Measurements from ENCODE around the gene HLA-DQA2.
"Not testable (repeated sequence)": the region's sequence is repeated elsewhere in the genome, so short reads cannot be mapped to it uniquely, and the experiment has no call there.

The HLA-DQA2 gene

DNA sequence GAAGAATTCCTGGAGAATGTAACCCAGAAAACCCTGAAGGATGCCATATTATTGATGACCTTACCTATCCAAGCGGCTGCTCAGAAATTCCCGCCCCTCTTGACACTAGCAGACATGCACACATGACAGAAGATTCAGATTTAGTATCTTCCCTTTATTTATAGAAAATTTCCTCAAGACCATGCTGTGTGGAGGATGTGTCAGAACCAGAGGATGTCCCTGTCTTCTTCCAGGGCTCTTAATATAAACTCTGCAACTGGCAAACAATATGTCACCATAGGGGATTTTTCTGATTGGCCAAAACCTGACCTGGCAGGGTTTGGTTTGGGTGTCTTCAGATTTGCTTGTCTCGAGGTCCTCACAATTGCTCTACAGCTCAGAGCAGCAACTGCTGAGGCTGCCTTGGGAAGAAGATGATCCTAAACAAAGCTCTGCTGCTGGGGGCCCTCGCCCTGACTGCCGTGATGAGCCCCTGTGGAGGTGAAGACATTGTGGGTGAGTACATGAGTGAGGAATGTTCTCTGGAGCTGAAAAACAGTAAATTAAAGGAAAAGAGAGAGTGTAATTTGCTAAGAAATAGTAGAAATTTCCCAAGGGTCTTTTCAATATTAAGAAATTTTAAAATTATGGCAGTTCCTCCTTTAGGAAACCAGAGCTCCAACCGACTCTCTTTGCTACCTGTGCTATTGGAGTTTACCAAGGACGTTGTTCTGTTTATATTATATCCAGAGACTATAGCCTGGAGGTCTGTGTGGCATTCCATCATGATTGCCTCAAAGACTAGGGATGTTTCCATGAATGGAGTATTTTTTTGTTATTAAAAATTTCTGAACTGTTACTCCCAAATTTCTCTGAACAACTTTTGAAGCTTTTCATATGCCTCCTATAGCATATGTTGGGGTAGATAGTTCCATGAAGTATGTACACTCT, at the start of gene HLA-DQA2:
Gene HLA-DQA2, plus strand, starts transcription at position 361 of the 930 bp plus-strand sequence. Its CDS starts 53 bp downstream, at position 414.
- DNase-seq (ENCODE audit: low read depth): no peak

DNA sequence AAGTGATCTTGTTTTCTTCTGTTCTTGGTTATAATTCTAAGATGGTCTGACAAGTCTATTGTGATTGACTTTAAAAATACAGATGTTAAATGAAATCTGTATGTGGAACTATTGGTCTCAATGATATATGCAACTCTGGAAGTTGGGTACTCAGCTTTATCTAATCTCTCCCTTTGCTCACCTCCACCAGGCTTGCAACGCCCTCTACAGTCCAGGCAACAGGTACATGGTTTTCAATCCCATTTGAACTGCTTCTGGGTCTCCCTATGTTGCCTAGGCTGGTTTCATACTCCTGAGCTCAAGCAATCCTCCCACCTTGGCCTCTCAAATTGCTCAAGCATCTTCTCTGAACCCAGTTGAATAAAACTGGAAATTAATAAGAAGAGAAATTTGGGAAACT, 49.2 kb upstream of the HLA-DQA2 start:
- peak; percentile 5 for DNase-seq (ENCODE audit: low read depth)

DNA sequence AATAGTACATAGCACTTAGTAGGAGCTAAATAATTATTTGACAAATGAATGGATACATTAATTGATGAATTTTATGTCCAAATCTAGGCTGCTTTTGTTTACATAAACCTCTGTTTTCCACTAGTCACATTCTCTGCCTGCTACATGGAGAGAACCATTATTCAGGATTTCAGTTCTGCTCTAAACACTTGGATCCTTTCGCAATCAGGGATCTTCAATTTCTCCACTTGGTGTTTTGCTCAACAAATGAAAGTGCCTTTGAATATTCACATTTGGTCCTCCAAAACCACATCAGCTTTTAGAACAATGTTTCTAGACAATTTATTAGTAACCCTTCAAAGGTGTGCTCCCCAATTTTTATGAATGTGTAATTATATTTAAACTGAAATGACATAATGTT, 44.2 kb upstream of the HLA-DQA2 start:
- DNase-seq (ENCODE audit: low read depth): no peak

DNA sequence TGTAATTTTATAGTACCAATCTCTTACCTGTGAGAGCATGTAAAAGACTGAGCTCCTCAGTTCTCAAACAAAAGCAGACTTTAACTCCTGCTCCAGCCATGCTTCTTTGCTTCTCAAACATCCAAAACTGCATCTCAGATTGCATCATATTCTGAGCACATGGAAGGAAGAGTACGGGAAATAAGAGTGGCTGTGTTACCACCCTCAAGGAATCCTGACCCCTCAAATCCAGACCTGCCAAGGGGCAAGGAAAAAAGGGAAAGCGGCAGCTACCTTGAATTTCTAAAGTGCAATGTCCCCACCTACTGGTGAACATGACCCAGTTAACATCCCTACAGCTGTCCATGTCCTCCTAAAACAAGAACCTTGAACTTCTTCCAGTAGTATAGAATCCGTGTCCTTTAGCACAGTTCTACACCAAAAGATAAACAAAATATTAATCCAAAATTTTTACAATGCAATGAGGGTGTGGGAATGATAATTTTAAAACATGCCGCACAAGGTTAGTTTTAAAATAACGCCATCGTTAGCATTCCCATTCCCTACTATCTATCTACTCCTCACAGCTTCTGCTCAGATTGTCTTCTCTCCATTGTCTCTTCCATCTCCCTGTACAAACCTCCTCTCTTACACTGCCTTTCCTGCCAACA, 40.7 kb upstream of the HLA-DQA2 start:
- no peak for DNase-seq (ENCODE audit: low read depth)

DNA sequence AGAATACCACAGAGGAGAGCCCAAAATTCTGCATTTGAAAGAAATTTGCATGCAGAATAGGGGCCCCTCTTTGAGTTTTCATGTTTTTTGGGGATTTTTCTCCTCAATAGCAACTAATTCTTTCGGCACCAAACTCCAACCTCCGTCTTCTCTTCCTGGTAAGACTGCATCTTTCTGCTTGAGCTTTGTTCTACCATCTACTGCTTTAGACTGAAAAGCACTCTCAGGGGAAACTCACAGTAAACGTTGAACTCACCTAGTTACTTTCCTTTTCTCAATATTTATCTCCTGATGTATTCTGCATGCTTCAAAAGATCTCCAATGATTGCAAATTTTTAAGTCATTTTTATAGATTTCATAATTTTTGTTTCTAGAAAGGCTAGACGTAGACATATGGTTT, 37.8 kb upstream of the HLA-DQA2 start:
- DNase-seq (ENCODE audit: low read depth): no peak

DNA sequence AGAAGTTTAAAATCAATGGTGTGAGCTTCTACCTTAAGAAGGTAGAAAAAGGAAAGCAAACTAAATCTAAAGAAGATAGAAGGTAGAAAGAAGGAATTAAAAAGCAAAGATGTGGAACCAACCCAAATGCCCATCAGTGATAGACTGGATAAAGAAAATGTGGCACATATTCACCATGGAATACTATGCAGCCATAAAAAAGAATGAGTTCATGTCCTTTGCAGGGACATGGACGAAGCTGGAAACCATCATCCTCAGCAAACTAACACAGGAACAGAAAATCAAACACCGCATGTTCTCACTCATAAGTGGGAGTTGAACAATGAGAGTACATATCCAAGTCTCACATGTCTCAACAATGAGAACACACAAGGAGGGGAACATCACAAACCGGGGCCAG, 36.0 kb upstream of the HLA-DQA2 start:
- not testable (repeated sequence) for DNase-seq (ENCODE audit: low read depth)

DNA sequence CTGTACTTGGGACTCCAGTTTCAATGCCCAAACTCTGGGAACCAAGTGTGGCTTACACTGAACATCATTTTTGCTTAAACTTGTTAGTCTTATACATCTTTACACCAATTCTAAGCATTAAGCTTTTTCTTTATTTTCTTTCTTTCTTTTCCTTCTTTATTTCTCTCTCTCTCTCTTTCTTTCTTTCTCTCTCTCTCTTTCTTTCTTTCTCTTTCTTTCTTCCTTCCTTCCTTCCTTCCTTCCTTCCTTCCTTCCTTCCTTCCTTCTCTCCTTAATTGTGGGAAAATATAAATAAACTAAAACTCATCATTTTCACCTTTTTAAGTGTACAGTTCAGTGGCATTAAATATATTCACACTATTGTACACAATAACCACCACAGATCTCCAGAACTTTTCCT, 31.6 kb upstream of the HLA-DQA2 start:
- DNase-seq (ENCODE audit: low read depth): no peak

DNA sequence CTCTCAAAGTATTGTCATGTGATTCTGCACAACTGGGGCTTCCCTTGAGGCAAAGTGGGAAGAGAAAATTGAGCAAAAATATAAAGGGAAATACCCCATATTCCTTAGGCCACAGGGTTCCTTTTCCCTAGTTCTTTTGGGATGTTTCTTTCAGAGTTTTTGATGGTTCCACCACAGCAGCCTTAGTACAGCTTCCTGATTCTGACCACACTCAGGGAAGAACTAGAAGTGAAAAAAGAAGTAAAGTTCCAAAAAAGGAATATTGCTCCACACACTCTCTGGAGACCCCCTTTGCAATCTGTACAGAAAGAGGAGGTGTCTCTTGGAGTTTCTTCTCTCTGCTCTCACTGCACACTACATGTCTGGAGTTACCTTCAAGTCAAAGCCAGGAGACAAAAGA, 27.9 kb upstream of the HLA-DQA2 start:
- no peak for DNase-seq (ENCODE audit: low read depth)

DNA sequence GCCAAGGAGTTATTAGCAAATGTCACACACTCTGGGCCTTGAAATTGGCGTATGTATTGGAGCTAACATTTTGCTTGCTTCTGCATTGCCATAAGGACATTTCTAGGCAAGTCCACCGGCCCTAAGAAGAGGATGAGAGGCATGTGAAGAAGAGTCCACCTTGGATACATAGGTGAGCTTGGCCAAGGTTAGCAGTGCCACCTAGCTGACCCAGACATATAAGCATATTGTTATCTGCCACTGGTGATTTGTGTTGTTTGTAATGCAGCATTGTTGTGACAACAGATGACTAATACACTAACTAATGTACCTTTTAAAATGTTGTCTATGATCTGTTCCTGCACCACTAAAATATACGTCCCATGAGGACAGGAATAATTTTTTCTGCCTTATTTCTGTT, 24.8 kb upstream of the HLA-DQA2 start:
- no peak for DNase-seq (ENCODE audit: low read depth)

DNA sequence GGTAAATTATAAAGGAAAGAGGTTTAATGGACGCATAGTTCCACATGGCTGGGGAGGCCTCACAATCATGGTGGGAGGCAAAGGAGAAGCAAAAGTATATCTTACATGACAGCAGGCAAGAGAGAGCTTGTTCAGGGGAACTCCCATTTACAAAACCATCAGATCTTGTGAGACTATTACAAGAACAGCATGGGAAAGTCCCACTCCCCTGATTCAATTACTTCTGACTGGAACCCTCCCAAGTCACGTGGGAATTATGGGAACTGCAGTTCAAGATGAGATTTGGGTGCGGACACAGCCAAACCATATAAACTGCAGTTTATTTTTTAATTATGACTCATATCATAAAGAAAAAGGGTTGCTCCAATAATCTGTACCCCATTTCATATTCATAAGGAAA, 22.3 kb upstream of the HLA-DQA2 start:
- DNase-seq (ENCODE audit: low read depth): no peak

DNA sequence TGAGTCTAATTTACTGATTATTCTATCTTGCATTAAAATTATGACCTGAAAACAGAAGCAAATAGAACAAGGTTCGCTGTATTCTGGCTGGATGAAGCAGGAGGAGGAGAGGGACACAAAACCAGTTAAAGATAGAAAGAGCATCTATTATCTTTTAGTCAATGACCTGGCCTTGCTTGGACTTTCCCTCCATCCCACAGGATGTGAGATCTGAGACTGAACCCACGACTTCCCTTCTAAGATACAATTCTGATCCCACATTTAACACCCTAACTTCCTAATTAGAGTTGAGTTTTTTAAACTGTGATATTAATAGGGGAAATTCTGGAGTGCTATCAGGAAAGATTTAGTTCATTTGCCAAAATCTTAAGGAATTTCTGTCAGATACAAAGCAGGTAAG, 3.1 kb upstream of the HLA-DQA2 start:
- no peak for DNase-seq (ENCODE audit: low read depth)

DNA sequence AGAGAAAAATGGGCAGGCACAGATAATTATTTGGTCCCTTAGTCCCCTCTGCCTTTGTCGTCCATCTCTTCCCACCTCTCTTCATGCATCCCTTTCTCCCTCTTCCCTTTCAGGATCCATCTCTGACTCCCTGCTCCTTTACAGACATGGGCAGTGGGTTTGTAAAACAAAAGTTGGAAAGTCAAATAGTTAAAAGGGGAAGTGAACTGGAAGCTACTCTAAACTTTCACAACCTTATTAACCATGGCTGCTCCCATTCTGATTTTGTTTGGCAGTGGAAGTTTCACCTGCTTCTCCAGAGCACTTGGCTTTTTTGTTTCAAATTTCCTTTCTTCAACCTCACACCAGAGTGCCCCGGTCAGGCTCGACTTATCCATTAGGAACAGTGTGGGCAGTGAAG, 1.2 kb downstream of the HLA-DQA2 start:
- DNase-seq (ENCODE audit: low read depth): no peak

DNA sequence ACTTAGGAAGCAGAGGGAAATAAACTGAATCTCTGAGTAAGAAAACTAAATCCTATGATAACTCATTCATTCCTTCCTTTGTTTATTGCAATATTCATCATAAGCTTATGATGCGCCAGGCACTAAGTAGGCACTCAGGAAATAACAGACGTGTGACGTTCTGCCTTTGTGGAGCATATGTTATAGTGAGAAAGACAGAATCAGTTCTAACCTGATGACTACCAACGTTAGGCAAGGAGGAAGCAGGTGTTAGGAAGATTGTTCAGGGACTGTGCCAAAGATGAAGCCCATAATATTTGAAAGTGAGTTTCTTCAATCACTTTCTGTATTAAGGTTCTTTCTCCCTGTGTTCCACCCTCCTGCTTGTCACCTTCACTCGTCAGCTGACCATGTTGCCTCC, 3.6 kb downstream of the HLA-DQA2 start:
- no peak for DNase-seq (ENCODE audit: low read depth)

DNA sequence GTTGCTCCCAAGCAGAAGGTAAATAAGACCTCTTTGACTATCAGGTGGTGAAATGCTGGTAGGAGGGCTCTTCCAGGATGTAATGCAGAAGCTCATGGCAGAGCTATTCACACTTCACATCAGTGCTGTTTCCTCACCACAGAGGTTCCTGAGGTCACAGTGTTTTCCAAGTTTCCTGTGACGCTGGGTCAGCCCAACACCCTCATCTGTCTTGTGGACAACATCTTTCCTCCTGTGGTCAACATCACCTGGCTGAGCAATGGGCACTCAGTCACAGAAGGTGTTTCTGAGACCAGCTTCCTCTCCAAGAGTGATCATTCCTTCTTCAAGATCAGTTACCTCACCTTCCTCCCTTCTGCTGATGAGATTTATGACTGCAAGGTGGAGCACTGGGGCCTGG, 4.5 kb downstream of the HLA-DQA2 start:
- DNase-seq (ENCODE audit: low read depth): not testable (repeated sequence)

DNA sequence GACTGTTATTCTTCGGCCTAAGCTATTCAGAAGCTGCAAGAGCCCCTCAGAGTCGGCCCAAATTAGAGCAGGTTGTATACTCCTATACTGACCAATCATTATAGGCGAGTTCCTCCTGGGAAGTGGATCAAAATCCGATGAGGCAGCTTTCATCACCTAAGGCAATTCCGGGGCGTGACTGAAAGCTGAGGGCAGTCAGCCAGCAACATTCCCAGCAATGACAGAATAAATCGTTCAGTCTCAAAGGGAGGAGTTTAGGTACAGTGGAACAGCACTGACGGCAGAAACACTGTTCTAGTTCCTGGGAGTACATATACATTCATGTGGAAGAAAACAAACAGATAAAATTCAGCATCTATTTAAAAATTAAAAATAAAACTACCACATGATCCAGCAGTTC, 11.4 kb downstream of the HLA-DQA2 start:
- DNase-seq (ENCODE audit: low read depth): no peak

DNA sequence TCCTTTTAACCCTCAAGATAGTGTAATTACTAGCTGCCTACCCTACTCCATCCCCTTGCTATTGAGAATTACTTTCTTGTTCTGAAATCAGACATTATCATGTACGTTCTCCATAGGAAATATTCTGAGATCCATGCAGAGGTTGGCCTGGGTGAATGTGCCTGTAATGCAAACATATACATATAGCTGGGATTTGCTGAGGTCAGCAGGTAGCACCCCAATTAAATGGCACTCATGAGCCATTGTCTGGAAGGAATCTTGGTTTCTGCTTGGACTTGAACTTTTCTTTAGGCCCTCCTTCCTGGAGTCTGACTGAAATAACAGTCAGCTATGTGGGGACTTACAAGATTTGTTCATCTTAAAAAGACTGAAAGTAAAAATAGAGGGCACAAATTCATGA, 18.5 kb downstream of the HLA-DQA2 start:
- DNase-seq (ENCODE audit: low read depth): no peak

DNA sequence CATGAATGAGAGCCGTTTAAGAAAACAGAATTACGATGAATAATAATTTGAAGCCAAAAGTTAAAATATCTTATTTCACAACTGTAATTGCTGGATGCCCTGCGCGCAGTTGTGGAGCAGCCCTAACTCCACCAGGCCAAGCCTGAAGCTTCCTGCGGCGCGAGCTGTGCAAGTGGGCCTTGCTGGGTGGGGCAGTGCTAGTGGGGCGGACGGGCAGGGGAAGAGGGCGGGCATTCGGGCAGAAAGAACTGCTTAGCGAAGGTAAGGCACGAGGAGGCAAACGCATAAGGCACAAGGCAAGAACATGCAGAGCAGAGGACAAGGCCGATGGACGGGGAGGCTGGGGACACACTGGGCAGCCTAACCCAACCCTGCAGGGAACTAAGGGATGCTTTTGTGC, 19.9 kb downstream of the HLA-DQA2 start:
- DNase-seq (ENCODE audit: low read depth): no peak

DNA sequence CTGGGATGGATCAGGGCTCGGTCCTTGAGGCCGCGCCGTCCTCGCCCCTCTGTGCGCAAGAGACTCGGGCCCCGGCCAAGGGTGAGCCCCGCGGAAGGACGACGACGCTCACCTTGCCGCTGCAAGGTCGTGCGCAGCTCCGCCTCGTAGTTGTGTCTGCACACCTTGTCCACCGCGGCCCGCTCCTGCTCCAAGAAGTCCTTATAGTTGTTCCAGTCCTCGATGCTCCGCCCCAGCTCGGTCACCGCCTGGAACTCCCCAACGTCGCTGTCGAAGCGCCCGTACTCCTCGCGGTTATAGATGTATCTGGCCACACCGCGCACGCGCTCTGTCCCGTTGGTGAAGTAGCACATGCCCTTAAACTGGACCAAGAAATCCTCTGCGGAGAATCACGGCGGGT, 20.4 kb downstream of the HLA-DQA2 start:
- no peak for DNase-seq (ENCODE audit: low read depth)

DNA sequence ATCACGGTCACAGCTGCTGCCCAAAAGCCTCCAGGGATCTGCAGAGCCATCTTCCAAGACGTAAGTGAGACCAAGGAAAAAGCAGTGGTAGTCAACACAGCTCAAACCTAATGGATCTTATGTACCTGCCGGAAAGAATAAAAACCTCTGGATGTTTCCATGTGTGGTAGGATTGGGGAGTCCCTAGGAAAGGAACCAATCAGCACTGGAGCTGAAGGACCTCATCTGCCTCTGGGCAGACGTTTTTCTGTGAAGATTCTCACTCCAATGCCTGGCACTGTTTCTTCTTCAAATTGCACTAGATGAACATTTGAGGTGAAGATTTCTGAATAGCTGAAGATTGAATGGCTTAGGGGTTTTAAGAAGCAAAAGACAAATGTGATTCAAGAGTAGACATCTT, 22.2 kb downstream of the HLA-DQA2 start, which contains the start of gene HLA-DQB2:
Gene HLA-DQB2, minus strand, starts transcription at position 112 of the 400 bp plus-strand sequence. Its CDS starts 62 bp downstream, at position 50.
- DNase-seq (ENCODE audit: low read depth): no peak

DNA sequence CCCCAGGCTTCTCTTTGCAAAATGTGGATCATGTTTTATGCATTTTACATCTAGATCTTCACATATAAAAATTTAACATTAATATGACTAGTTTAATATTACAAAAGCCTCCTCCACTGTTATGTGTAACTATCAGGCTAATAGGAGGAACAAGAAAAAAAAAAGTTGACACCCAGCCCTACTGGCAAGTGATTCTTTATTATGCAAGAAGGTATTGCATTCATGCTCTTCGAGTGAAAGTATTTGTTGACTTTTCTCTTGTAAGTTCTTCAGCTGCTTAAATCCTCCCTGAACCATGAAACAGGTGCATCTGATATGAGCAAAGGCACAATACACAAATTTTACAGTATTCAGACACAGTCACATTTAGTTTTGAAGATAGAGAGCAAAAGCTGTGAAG, 22.9 kb downstream of the HLA-DQA2 start:
- DNase-seq (ENCODE audit: low read depth): no peak

DNA sequence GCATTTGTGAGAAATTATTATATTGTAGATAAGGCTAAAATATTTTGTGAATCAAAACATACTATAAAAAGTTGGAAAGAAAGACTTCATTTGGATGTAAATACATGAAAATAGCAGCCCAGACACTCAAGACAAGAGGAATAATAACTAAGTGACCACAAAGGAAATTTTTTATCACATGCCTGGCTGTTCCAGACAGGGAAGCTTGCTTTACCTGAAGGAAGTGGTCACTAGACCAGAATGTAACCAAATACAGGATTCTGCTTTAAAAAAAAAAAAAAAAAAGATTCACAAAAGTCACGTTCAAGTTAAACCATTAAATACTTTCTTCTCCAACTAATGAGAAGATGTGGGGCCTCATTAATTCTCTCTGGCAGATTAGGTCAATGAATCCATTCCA, 31.5 kb downstream of the HLA-DQA2 start:
- DNase-seq (ENCODE audit: low read depth): no peak

DNA sequence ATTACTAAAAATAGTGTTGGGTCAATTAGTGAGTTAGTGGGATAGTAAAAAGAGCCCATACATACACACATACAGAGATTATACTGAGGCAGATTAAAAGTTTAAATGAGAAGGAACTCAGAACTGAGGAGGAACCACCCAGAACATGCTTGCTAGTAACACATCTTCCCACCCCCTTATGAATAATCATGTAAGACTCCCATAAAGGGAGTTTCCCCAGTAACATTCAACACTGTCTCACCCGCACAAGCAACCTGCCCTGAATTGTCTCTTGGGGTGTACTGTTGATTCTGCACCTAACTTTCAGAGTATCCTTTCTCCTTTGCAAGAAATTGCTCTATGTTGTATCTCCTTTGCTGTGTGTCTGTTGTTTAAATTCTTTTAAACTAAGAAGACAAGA, 33.2 kb downstream of the HLA-DQA2 start:
- no peak for DNase-seq (ENCODE audit: low read depth)

DNA sequence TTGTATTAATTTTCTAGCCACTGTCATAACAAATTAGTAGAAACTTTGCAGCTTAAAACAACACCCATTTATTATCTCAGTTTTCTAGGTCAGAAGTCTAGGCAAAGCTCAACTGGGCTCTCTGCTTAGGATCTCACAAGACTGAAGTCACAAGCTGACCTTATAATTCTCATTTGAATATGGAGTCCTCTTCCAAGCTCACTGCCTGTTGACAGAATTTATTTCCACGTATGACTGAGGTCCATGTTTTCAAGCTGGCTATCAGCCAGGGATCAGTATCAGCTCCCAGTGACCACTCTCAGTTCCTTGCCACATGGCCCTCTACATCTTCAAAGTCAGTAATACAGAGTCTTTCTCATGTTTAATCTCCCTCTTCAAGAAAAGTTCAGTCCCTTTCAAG, 33.9 kb downstream of the HLA-DQA2 start:
- DNase-seq (ENCODE audit: low read depth): no peak
